Neural progenitor cell (in vitro differentiated cells): ENCODE results near the gene APELA. TPM values are rescaled to one million over a fixed set of nuclear protein-coding genes. Genes with fewer than 3 reads are reported as not detected.

Experiments used
- DNase-seq: peaks from one replicate; pipeline ENCODE4 v3.0.0-alpha.2; 2016; ENCODE audit warnings: low spot score
- H2AFZ ChIP-seq: fragments of 200-600 bp; sonication (generic); replicated peaks from 2 replicates; pipeline ENCODE4 v1.6.1; 2016; ENCODE audit warnings: antibody characterized with exemption
- H3F3A ChIP-seq: fragments of 200-600 bp; sonication (generic); 2 replicates; pipeline ENCODE4 v1.6.1; 2016; ENCODE audit warnings: antibody characterized with exemption, low read depth
- H3K27ac ChIP-seq: fragments of 200-600 bp; sonication (generic); 2 replicates; pipeline ENCODE4 v1.5.1; 2016; ENCODE audit warnings: mild to moderate bottlenecking
- H3K27me3 ChIP-seq: fragments of 200-600 bp; sonication (generic); 2 replicates; pipeline ENCODE4 v1.6.1; 2016; ENCODE audit warnings: mild to moderate bottlenecking, moderate library complexity
- H3K36me3 ChIP-seq: fragments of 200-600 bp; sonication (generic); 2 replicates; pipeline ENCODE4 v1.5.1; 2016
- H3K4me1 ChIP-seq: fragments of 200-600 bp; sonication (generic); 2 replicates; pipeline ENCODE4 v1.6.1; 2016; ENCODE audit warnings: mixed run types
- H3K4me2 ChIP-seq: fragments of 200-600 bp; sonication (generic); 2 replicates; pipeline ENCODE4 v1.6.1; 2016
- H3K4me3 ChIP-seq: fragments of 200-600 bp; sonication (generic); 2 replicates; pipeline ENCODE4 v1.5.1; 2016
- H3K79me2 ChIP-seq: fragments of 200-600 bp; sonication (generic); 2 replicates; pipeline ENCODE4 v1.6.1; 2016; ENCODE audit warnings: low read depth
- H3K9ac ChIP-seq: fragments of 200-600 bp; sonication (generic); 2 replicates; pipeline ENCODE4 v1.6.1; 2016
- H3K9me3 ChIP-seq: fragments of 200-600 bp; sonication (generic); 2 replicates; pipeline ENCODE4 v1.5.1; 2016; ENCODE audit warnings: low read depth
- H4K20me1 ChIP-seq: fragments of 200-600 bp; sonication (generic); 2 replicates; pipeline ENCODE4 v1.6.1; 2016; ENCODE audit warnings: low read depth
- H3K27ac Mint-ChIP-seq: 3 replicates; pipeline ENCODE4 v1.8.0; 2021; ENCODE audit warnings: mixed read lengths
- H3K27me3 Mint-ChIP-seq: 2 replicates; pipeline ENCODE4 v1.8.0; 2022; ENCODE audit warnings: low read depth, mild to moderate bottlenecking, inconsistent platforms, moderate library complexity, mixed read lengths; ENCODE audit not compliant: insufficient read depth
- H3K36me3 Mint-ChIP-seq: 3 replicates; pipeline ENCODE4 v1.8.0; 2021; ENCODE audit warnings: mixed read lengths
- H3K4me1 Mint-ChIP-seq: 3 replicates; pipeline ENCODE4 v1.8.0; 2021; ENCODE audit warnings: mixed read lengths
- H3K4me3 Mint-ChIP-seq: 3 replicates; pipeline ENCODE4 v1.8.0; 2021; ENCODE audit warnings: mild to moderate bottlenecking, moderate library complexity, mixed read lengths
- H3K9me3 Mint-ChIP-seq: 3 replicates; pipeline ENCODE4 v1.8.0; 2020; ENCODE audit warnings: mixed read lengths
- CTCF ChIP-seq: fragments of 200-600 bp; sonication (generic); IDR thresholded peaks from 2 replicates; pipeline ENCODE4 v1.5.1; 2017; ENCODE audit warnings: antibody characterized with exemption, mild to moderate bottlenecking
- EZH2 ChIP-seq: fragments of 200-600 bp; sonication (generic); IDR thresholded peaks from 2 replicates; pipeline ENCODE4 v1.6.1; 2017; ENCODE audit warnings: antibody characterized with exemption, mild to moderate bottlenecking, moderate library complexity
- EZH2phosphoT487 ChIP-seq: fragments of 200-600 bp; sonication (generic); IDR thresholded peaks from 2 replicates; pipeline ENCODE4 v1.6.1; 2017; ENCODE audit warnings: antibody characterized with exemption
- total RNA-seq: library from RNA; depleted of rRNA; stranded (reverse); fragments of >200 nt; gene quantifications from 2 replicates; pipeline ENCODE4 v1.2.3, GENCODE V29; 2015; ENCODE audit warnings: low replicate concordance

Gene APELA
- total RNA-seq, 1 donor from 2014 or later: 15.0 TPM

GRCh38 chr4:164890691-164891090, 13.7 kb downstream of the APELA start:
- no peak overlapping the region for H3K27ac Mint-ChIP-seq
- Histone ChIP-seq H3K4me2 (no peak overlapping the region), H3K27ac (no peak overlapping the region), H3K4me3 (no peak overlapping the region), H4K20me1 (no peaks in the 10 kb centered on the region), H3K4me1 (no peaks in the 10 kb centered on the region), H3K9me3 (no peaks in the 10 kb centered on the region), H3F3A (no peaks in the 10 kb centered on the region), H3K36me3 (no peaks in the 10 kb centered on the region), H3K79me2 (no peaks in the 10 kb centered on the region), H3K9ac (no peak overlapping the region), H3K27me3 (no peaks in the 10 kb centered on the region), H2AFZ (no peak overlapping the region)
- H3K27me3 Mint-ChIP-seq: peaks cover 3% of the 10 kb centered on the region
- no peak for DNase-seq
- H3K36me3 Mint-ChIP-seq: no peaks in the 10 kb centered on the region
- H3K4me3 Mint-ChIP-seq: no peak overlapping the region
- TF ChIP-seq EZH2phosphoT487: no peak
- H3K9me3 Mint-ChIP-seq: no peaks in the 10 kb centered on the region
- no peaks in the 10 kb centered on the region for H3K4me1 Mint-ChIP-seq

GRCh38 chr4:164892018-164892417, 15.0 kb downstream of the APELA start:
- H3F3A ChIP-seq: no peaks in the 10 kb centered on the region
- no peaks in the 10 kb centered on the region for H3K4me1 Mint-ChIP-seq
- H4K20me1 ChIP-seq: no peaks in the 10 kb centered on the region
- no peak overlapping the region for H3K4me3 ChIP-seq
- H3K27ac Mint-ChIP-seq: no peak overlapping the region
- no peaks in the 10 kb centered on the region for H3K9me3 ChIP-seq
- H3K4me2 ChIP-seq: no peak overlapping the region
- no peaks in the 10 kb centered on the region for H3K79me2 ChIP-seq
- H3K27me3 Mint-ChIP-seq: peaks cover 3% of the 10 kb centered on the region
- no peaks in the 10 kb centered on the region for H3K9me3 Mint-ChIP-seq
- no peak overlapping the region for H3K4me3 Mint-ChIP-seq
- no peak for DNase-seq
- no peak overlapping the region for H3K27ac ChIP-seq
- H3K27me3 ChIP-seq: no peaks in the 10 kb centered on the region
- H3K36me3 ChIP-seq: no peaks in the 10 kb centered on the region
- no peaks in the 10 kb centered on the region for H3K36me3 Mint-ChIP-seq
- no peak for TF ChIP-seq EZH2phosphoT487
- TF ChIP-seq CTCF: no peak
- no peak for TF ChIP-seq EZH2
- H3K4me1 ChIP-seq: no peaks in the 10 kb centered on the region
- no peak overlapping the region for H3K9ac ChIP-seq
- no peak overlapping the region for H2AFZ ChIP-seq

- no peak for TF ChIP-seq EZH2phosphoT487
- no peaks in the 10 kb centered on the region for H3K27me3 ChIP-seq
- no peaks in the 10 kb centered on the region for H3K36me3 Mint-ChIP-seq
- no peak for DNase-seq
- H4K20me1 ChIP-seq: no peaks in the 10 kb centered on the region
- no peaks in the 10 kb centered on the region for H3K4me1 Mint-ChIP-seq
- H3F3A ChIP-seq: no peaks in the 10 kb centered on the region
- H3K36me3 ChIP-seq: no peaks in the 10 kb centered on the region
- no peak overlapping the region for H3K27ac Mint-ChIP-seq
- H3K9me3 Mint-ChIP-seq: no peaks in the 10 kb centered on the region
- no peak overlapping the region for H3K9ac ChIP-seq
- peaks cover 3% of the 10 kb centered on the region for H3K27me3 Mint-ChIP-seq
- H3K4me3 ChIP-seq: no peak overlapping the region
- H3K79me2 ChIP-seq: no peaks in the 10 kb centered on the region
- H3K27ac ChIP-seq: no peak overlapping the region
- no peak overlapping the region for H3K4me2 ChIP-seq
- H3K9me3 ChIP-seq: no peaks in the 10 kb centered on the region
- no peak overlapping the region for H2AFZ ChIP-seq
- no peaks in the 10 kb centered on the region for H3K4me1 ChIP-seq
- H3K4me3 Mint-ChIP-seq: no peak overlapping the region
These were observed 17.7 kb downstream of the APELA start for GRCh38 chr4:164894702-164895101.

- H3K9ac ChIP-seq: no peak overlapping the region
- no peak overlapping the region for H2AFZ ChIP-seq
- no peak for TF ChIP-seq EZH2phosphoT487
- no peak for TF ChIP-seq CTCF
- TF ChIP-seq EZH2: no peak
- Mint-ChIP-seq H3K36me3 (no peaks in the 10 kb centered on the region), H3K4me3 (no peak overlapping the region), H3K27ac (no peak overlapping the region), H3K9me3 (peaks cover 4% of the 10 kb centered on the region), H3K4me1 (peaks cover 6% of the 10 kb centered on the region), H3K27me3 (peaks cover 5% of the 10 kb centered on the region)
- H3K36me3 ChIP-seq: no peaks in the 10 kb centered on the region
- no peaks in the 10 kb centered on the region for H3K27me3 ChIP-seq
- H3K27ac ChIP-seq: no peak overlapping the region
- no peak overlapping the region for H3K4me3 ChIP-seq
- DNase-seq: no peak
- no peaks in the 10 kb centered on the region for H3K4me1 ChIP-seq
- H4K20me1 ChIP-seq: no peaks in the 10 kb centered on the region
- H3K9me3 ChIP-seq: no peaks in the 10 kb centered on the region
- no peak overlapping the region for H3K4me2 ChIP-seq
- no peaks in the 10 kb centered on the region for H3K79me2 ChIP-seq
- H3F3A ChIP-seq: no peaks in the 10 kb centered on the region
These were observed 25.6 kb downstream of the APELA start for GRCh38 chr4:164902608-164903007.
